Measurements from ENCODE around the gene ECI1. TPM values are rescaled to one million over a fixed set of nuclear protein-coding genes. Genes with fewer than 3 reads are reported as not detected.

The ECI1 gene
- total RNA-seq, 1 donor from 2014 or later, result 39.7 TPM

DNA sequence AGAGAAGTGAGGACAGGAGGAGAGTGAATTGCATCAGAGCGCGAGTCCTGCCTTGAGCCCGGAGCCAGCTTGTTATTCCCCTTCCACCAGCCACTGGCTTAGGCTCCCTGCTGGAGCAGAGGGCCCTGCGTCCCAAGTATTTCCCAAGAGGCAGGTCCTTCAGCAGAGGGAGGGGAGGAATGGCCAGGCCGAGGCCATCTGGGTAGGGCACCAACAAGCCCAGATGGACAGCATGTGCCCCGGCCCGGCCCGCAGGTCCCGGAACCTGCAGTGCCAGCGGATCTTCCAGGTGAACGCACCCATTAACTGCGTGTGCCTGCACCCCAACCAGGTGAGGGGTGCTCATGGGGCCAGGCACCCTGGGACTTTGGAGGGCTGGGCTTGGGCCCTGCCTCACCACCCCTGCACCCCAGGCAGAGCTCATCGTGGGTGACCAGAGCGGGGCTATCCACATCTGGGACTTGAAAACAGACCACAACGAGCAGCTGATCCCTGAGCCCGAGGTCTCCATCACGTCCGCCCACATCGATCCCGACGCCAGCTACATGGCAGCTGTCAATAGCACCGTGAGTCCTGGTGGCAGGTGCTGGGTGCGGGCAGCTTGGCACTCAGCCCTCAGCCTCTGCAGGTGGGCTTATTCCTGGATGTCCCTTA lies 44.5 kb downstream of the ECI1 start:
- Mint-ChIP-seq H3K27me3 (ENCODE audit: insufficient read depth, low read depth) (peaks cover 17% of the 10 kb centered on the region), H3K36me3 (peaks cover 8% of the 10 kb centered on the region), H3K4me1 (peaks cover 16% of the 10 kb centered on the region), H3K9me3 (no peaks in the 10 kb centered on the region), H3K27ac (no peak overlapping the region), H3K4me3 (peak overlapping the region; percentile 87)
- Histone ChIP-seq H3K79me2 (ENCODE audit: low read depth) (peaks cover 17% of the 10 kb centered on the region), H2AFZ (replicated peaks) (no peak overlapping the region), H3K4me2 (peak overlapping the region; percentile 94), H3K36me3 (no peaks in the 10 kb centered on the region), H3K27me3 (no peaks in the 10 kb centered on the region), H3K9ac (no peak overlapping the region), H3K9me3 (ENCODE audit: low read depth) (no peaks in the 10 kb centered on the region), H3K27ac (no peak overlapping the region), H4K20me1 (ENCODE audit: low read depth) (peaks cover 16% of the 10 kb centered on the region), H3K4me3 (peak overlapping the region; percentile 93), H3F3A (ENCODE audit: low read depth) (peaks cover 23% of the 10 kb centered on the region), H3K4me1 (peaks cover 6% of the 10 kb centered on the region)
- no peak for DNase-seq (ENCODE audit: low spot score)
- TF ChIP-seq EZH2 (IDR thresholded peaks at IDR 0.05) (no peak), EZH2phosphoT487 (IDR thresholded peaks at IDR 0.05) (no peak)
- TF ChIP-seq, protein P1, sequence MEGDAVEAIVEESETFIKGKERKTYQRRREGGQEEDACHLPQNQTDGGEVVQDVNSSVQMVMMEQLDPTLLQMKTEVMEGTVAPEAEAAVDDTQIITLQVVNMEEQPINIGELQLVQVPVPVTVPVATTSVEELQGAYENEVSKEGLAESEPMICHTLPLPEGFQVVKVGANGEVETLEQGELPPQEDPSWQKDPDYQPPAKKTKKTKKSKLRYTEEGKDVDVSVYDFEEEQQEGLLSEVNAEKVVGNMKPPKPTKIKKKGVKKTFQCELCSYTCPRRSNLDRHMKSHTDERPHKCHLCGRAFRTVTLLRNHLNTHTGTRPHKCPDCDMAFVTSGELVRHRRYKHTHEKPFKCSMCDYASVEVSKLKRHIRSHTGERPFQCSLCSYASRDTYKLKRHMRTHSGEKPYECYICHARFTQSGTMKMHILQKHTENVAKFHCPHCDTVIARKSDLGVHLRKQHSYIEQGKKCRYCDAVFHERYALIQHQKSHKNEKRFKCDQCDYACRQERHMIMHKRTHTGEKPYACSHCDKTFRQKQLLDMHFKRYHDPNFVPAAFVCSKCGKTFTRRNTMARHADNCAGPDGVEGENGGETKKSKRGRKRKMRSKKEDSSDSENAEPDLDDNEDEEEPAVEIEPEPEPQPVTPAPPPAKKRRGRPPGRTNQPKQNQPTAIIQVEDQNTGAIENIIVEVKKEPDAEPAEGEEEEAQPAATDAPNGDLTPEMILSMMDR (IDR thresholded peaks at IDR 0.05), result no peak

DNA sequence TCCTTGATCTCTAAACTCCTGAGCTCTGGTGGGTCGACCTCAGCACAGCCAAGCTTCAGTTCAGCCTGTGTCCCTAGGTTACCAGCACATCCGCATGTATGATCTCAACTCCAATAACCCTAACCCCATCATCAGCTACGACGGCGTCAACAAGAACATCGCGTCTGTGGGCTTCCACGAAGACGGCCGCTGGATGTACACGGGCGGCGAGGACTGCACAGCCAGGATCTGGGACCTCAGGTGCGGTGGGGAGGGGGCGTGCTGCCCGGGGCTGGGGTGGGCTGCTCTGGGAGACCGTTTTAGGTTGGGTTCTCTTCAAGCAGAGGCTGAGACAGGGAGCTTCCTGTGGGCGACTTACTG lies 45.0 kb downstream of the ECI1 start:
- Mint-ChIP-seq H3K27ac (no peak overlapping the region), H3K9me3 (no peaks in the 10 kb centered on the region), H3K4me1 (peaks cover 14% of the 10 kb centered on the region), H3K27me3 (ENCODE audit: insufficient read depth, low read depth) (peaks cover 14% of the 10 kb centered on the region), H3K4me3 (peak overlapping the region; percentile 87), H3K36me3 (peaks cover 8% of the 10 kb centered on the region)
- Histone ChIP-seq H3F3A (ENCODE audit: low read depth) (peaks cover 20% of the 10 kb centered on the region), H3K4me1 (peaks cover 6% of the 10 kb centered on the region), H3K79me2 (ENCODE audit: low read depth) (peaks cover 17% of the 10 kb centered on the region), H3K36me3 (no peaks in the 10 kb centered on the region), H3K4me2 (peak overlapping the region; percentile 94), H3K9ac (peak overlapping the region; percentile 35), H4K20me1 (ENCODE audit: low read depth) (peaks cover 16% of the 10 kb centered on the region), H3K27ac (no peak overlapping the region), H2AFZ (replicated peaks) (no peak overlapping the region), H3K27me3 (no peaks in the 10 kb centered on the region), H3K4me3 (peak overlapping the region; percentile 93), H3K9me3 (ENCODE audit: low read depth) (no peaks in the 10 kb centered on the region)
- TF ChIP-seq, protein P1 (IDR thresholded peaks at IDR 0.05), result no peak
- TF ChIP-seq EZH2phosphoT487 (IDR thresholded peaks at IDR 0.05), result no peak
- no peak for TF ChIP-seq EZH2 (IDR thresholded peaks at IDR 0.05)
- no peak for DNase-seq (ENCODE audit: low spot score)

DNA sequence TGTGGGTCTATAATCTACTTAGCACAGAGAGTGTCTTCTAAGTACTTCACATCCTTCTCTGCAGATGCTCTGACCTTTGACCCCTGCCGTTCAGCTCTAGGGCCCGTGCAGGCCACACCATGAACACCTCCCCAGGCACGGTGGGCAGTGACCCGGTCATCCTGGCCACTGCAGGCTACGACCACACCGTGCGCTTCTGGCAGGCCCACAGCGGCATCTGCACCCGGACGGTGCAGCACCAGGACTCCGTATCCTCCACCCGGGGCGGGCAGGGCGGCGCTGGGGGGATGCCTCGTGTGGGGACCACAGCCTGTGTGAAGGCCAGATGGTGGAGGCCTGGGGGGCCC lies 45.4 kb downstream of the ECI1 start:
- peak; percentile 69 for DNase-seq (ENCODE audit: low spot score)
- peaks cover 14% of the 10 kb centered on the region for H4K20me1 ChIP-seq (ENCODE audit: low read depth)
- H3K4me1 ChIP-seq, result peaks cover 6% of the 10 kb centered on the region
- Mint-ChIP-seq H3K36me3 (peaks cover 8% of the 10 kb centered on the region), H3K9me3 (no peaks in the 10 kb centered on the region), H3K27me3 (ENCODE audit: insufficient read depth, low read depth) (peaks cover 14% of the 10 kb centered on the region), H3K27ac (no peak overlapping the region), H3K4me3 (peak overlapping the region; percentile 87), H3K4me1 (peaks cover 14% of the 10 kb centered on the region)
- peaks cover 17% of the 10 kb centered on the region for H3K79me2 ChIP-seq (ENCODE audit: low read depth)
- no peak overlapping the region for H3K27ac ChIP-seq
- peaks cover 2% of the 10 kb centered on the region for H3K27me3 ChIP-seq
- peaks cover 15% of the 10 kb centered on the region for H3F3A ChIP-seq (ENCODE audit: low read depth)
- H2AFZ ChIP-seq (replicated peaks), result peak overlapping the region; percentile 71
- TF ChIP-seq EZH2phosphoT487 (IDR thresholded peaks at IDR 0.05) (no peak), EZH2 (IDR thresholded peaks at IDR 0.05) (no peak)
- TF ChIP-seq, protein P1 (IDR thresholded peaks at IDR 0.05), result no peak
- H3K9ac ChIP-seq, result peak overlapping the region; percentile 35
- no peaks in the 10 kb centered on the region for H3K36me3 ChIP-seq
- H3K4me2 ChIP-seq, result peak overlapping the region; percentile 94
- H3K4me3 ChIP-seq, result peak overlapping the region; percentile 93
- H3K9me3 ChIP-seq (ENCODE audit: low read depth), result no peaks in the 10 kb centered on the region

Measured in neural progenitor cell (in vitro differentiated cells).